Left cardiac atrium (tissue), 4 donors: ENCODE data around the gene NKD2. TPM values are rescaled to one million over a fixed set of nuclear protein-coding genes. Genes with fewer than 3 reads are reported as not detected.
"Not testable (repeated sequence)": the region's sequence is repeated elsewhere in the genome, so short reads cannot be mapped to it uniquely, and the experiment has no call there.

Source experiments
- ATAC-seq, 2 donors: fragments of 200-7000 bp; cut with Tn5 transposase; one replicate each; pipeline ENCODE4 v1.9.1; 2020; ENCODE audit warnings: mild to moderate bottlenecking in 2 of 2, moderate library complexity in 2 of 2
- DNase-seq: peaks from one replicate; pipeline ENCODE4 v3.0.0-alpha.2; 2020
- intact Hi-C, 2 donors: fragments of 100-400 bp; cut with DNase I; formaldehyde crosslinking; loops; one replicate each; pipeline versions ENCODE4 v1.14.1 to v1.15.1; 2022 to 2023
- total RNA-seq, 2 donors: library from RNA; stranded (reverse); fragmentation: NEBNext Ultra II Directional; extraction: Animal tissue kit (Norgen Biotek cat#: 25700); gene quantifications; one replicate each; pipeline ENCODE4 v1.2.1, GENCODE V29; 2021
- donor health status: DM: no; HTN: yes; CAD: no.
- donor health status: DM: no; HTN: yes; CAD: no; lungs with severe emphysema.
- donor health status: DM: yes; HTN: yes; CAD: no.
- donor health status: Dilated cardiomyopathy.

Gene NKD2
- total RNA-seq, 2 donors from 2014 or later: 4.4 to 10.4 TPM

GRCh38 chr5:1019001-1019905, 10.7 kb downstream of the NKD2 start:
- ATAC-seq (no peak), DNase-seq (peak; percentile 14)

GRCh38 chr5:1020452-1020961, 11.9 kb downstream of the NKD2 start:
- intact Hi-C loops: no loop called here
- DNase-seq: peak; percentile 24
- ATAC-seq: peak in 1 of 2 donors; percentile 15

More at GRCh38 chr5:1019001-1019905, 10.7 kb downstream of the NKD2 start:
- intact Hi-C loops: no loop called here

- DNase-seq: peak; percentile 14
- intact Hi-C loops: no loop called here
- no peak for ATAC-seq
Observed at GRCh38 chr5:1021136-1021968, 12.8 kb downstream of the NKD2 start.

GRCh38 chr5:1021969-1022336, 13.4 kb downstream of the NKD2 start:
- ATAC-seq, intact Hi-C loops: not testable (repeated sequence)
- DNase-seq: peak; percentile 10

GRCh38 chr5:1026700-1027621, 18.4 kb downstream of the NKD2 start:
- DNase-seq (peak; percentile 17), ATAC-seq (peak in 1 of 2 donors; percentile 34)
- intact Hi-C loops: no loop called here

GRCh38 chr5:1027631-1028441, 19.2 kb downstream of the NKD2 start:
- intact Hi-C loops: no loop called here
- no peak for ATAC-seq
- peak; percentile 16 for DNase-seq

- DNase-seq (peak; percentile 14), ATAC-seq (no peak)
- intact Hi-C loops: no loop called here
Observed at GRCh38 chr5:1028481-1029281, 20.1 kb downstream of the NKD2 start.

- intact Hi-C loops: no loop called here
Observed at GRCh38 chr5:1029282-1029944, 20.8 kb downstream of the NKD2 start.

GRCh38 chr5:1029945-1030625, 21.5 kb downstream of the NKD2 start:
- intact Hi-C loops: no loop called here

More at GRCh38 chr5:1029282-1029944, 20.8 kb downstream of the NKD2 start:
- DNase-seq (no peak), ATAC-seq (no peak)

GRCh38 chr5:1030801-1031271, 22.2 kb downstream of the NKD2 start:
- ATAC-seq (no peak), DNase-seq (peak; percentile 22)
- intact Hi-C loops: no loop called here

More at GRCh38 chr5:1029945-1030625, 21.5 kb downstream of the NKD2 start:
- ATAC-seq (no peak), DNase-seq (peak; percentile 14)

GRCh38 chr5:1031306-1031959, 22.8 kb downstream of the NKD2 start:
- peak; percentile 15 for DNase-seq
- intact Hi-C loops: no loop called here
- no peak for ATAC-seq

GRCh38 chr5:1032011-1032410, 23.4 kb downstream of the NKD2 start:
- DNase-seq (peak; percentile 16), ATAC-seq (no peak)
- intact Hi-C loops: no loop called here

- intact Hi-C loops: no loop called here
- ATAC-seq: no peak
- DNase-seq: peak; percentile 12
Observed at GRCh38 chr5:1032551-1033027, 24.0 kb downstream of the NKD2 start.

- DNase-seq (no peak), ATAC-seq (no peak)
Observed at GRCh38 chr5:1033178-1033577, 24.6 kb downstream of the NKD2 start.

More at GRCh38 chr5:1033178-1033577, 24.6 kb downstream of the NKD2 start:
- intact Hi-C loops: no loop called here
